Astrocyte of the spinal cord (primary cell): Measurements from ENCODE around the gene EGFL7.

ENCODE experiments used
- DNase-seq: peaks from one replicate; pipeline ENCODE4 v3.0.0; 2011; ENCODE audit warnings: low read depth, low spot score
- H3K4me3 ChIP-seq: 2 replicates; pipeline ENCODE4 v1.5.1; 2011; ENCODE audit warnings: low read depth, mild to moderate bottlenecking, low read length, moderate library complexity
- CTCF ChIP-seq: IDR thresholded peaks from 2 replicates; pipeline ENCODE4 v1.5.1; 2012; ENCODE audit warnings: low read depth, mild to moderate bottlenecking, low read length, inconsistent platforms
- in situ Hi-C: cut with HindIII; loops from 2 replicates; pipeline ENCODE4 v1.10.0; 2017; ENCODE audit warnings: low sequenced_read_pairs

EGFL7 gene

GRCh38 chr9:136662656-136663581, at the start of gene EGFL7:
Gene EGFL7 (plus strand): TSS chr9:136662916. CDS start chr9:136668283, 5,367 bp downstream.
- no peak for TF ChIP-seq CTCF
- H3K4me3 ChIP-seq = no peak within 1 kb of the TSS
- in situ Hi-C loops = no loop called here
- no peak for DNase-seq

GRCh38 chr9:136613824-136614371, 48.8 kb upstream of the EGFL7 start:
- DNase-seq = peak; percentile 43
- no peak for TF ChIP-seq CTCF
- in situ Hi-C loops = no loop called here
- H3K4me3 ChIP-seq = no peak overlapping the region

- in situ Hi-C loops = no loop called here
- no peak for TF ChIP-seq CTCF
- peak; percentile 88 for DNase-seq
- no peak overlapping the region for H3K4me3 ChIP-seq
Measured at GRCh38 chr9:136614372-136614922, 48.3 kb upstream of the EGFL7 start.

GRCh38 chr9:136614967-136615623, 47.6 kb upstream of the EGFL7 start:
- peak; percentile 26 for DNase-seq
- peak; percentile 15 for TF ChIP-seq CTCF
- in situ Hi-C loops = no loop called here
- H3K4me3 ChIP-seq = no peak overlapping the region

GRCh38 chr9:136615631-136616306, 46.9 kb upstream of the EGFL7 start:
- no peak for TF ChIP-seq CTCF
- no peak for DNase-seq
- in situ Hi-C loops = no loop called here
- H3K4me3 ChIP-seq = no peak overlapping the region

- DNase-seq = no peak
- TF ChIP-seq CTCF = no peak
- in situ Hi-C loops = no loop called here
- no peak overlapping the region for H3K4me3 ChIP-seq
Measured at GRCh38 chr9:136616307-136616635, 46.4 kb upstream of the EGFL7 start.
